Heart left ventricle (tissue), 16 donors: ENCODE results near the gene PTCHD1. TPM values are rescaled to one million over a fixed set of nuclear protein-coding genes. Genes with fewer than 3 reads are reported as not detected.

ENCODE experiments used
- ATAC-seq, 4 donors: fragments of 200-7000 bp; cut with Tn5 transposase; one replicate each; pipeline ENCODE4 v1.9.1; 2020 to 2022; ENCODE audit warnings: moderate library complexity in 4 of 4, mild to moderate bottlenecking in 3 of 4, moderate number of reproducible peaks in 1 of 4
- DNase-seq, 5 donors: peaks; one replicate each; pipeline ENCODE4 v3.0.0-alpha.2; 2020
- H3K27ac ChIP-seq, 12 donors: fragments of 200-600 bp; sonication (generic) in 4 of 12; one replicate each; pipeline versions ENCODE4 v1.5.0 to v1.8.0; 2016 to 2022; ENCODE audit warnings: mild to moderate bottlenecking in 2 of 12
- H3K27me3 ChIP-seq, 9 donors: fragments of 200-600 bp; sonication (generic) in 2 of 9; one replicate each; pipeline versions ENCODE4 v1.5.1 to v1.8.0; 2016 to 2022; ENCODE audit warnings: mild to moderate bottlenecking in 3 of 9
- H3K36me3 ChIP-seq, 9 donors: fragments of 200-600 bp; sonication (generic) in 2 of 9; one replicate each; pipeline versions ENCODE4 v1.5.0 to v1.8.0; 2018 to 2022; ENCODE audit warnings: mild to moderate bottlenecking in 2 of 9
- H3K4me1 ChIP-seq, 12 donors: fragments of 200-600 bp; sonication (generic) in 4 of 12; one replicate each; pipeline versions ENCODE4 v1.5.0 to v1.8.0; 2016 to 2022; ENCODE audit warnings: mild to moderate bottlenecking in 3 of 12
- H3K4me3 ChIP-seq, 12 donors: fragments of 200-600 bp; sonication (generic) in 4 of 12; one replicate each; pipeline versions ENCODE4 v1.5.0 to v1.8.0; 2017 to 2022; ENCODE audit warnings: mild to moderate bottlenecking in 9 of 12, moderate library complexity in 4 of 12
- H3K9me3 ChIP-seq, 12 donors: fragments of 200-600 bp; sonication (generic) in 4 of 12; one replicate each; pipeline versions ENCODE4 v1.5.0 to v1.8.0; 2016 to 2022; ENCODE audit warnings: mild to moderate bottlenecking in 1 of 12
- CTCF ChIP-seq, 12 donors: fragments of 200-600 bp; sonication (generic) in 4 of 12; IDR thresholded peaks; one replicate each; pipeline versions ENCODE4 v1.5.0 to v1.8.0; 2018 to 2022; ENCODE audit warnings: antibody characterized with exemption in 12 of 12, mild to moderate bottlenecking in 5 of 12
- POLR2A ChIP-seq, 2 donors: fragments of 450-650 bp; IDR thresholded peaks; one replicate each; pipeline ENCODE4 v1.6.1; 2017; ENCODE audit warnings: antibody characterized with exemption in 2 of 2, mild to moderate bottlenecking in 2 of 2, moderate library complexity in 2 of 2
- WGBS, 4 donors: extraction: QIAGEN DNeasy Blood & Tissue Kit in 2 of 4; methylation state at CpG; one replicate each; pipeline versions ENCODE4 v1.1.5 to v1.1.7; 2013 to 2018; 5-methylcytosine and 5-hydroxymethylcytosine counted together
- intact Hi-C, 10 donors: fragments of 100-400 bp; cut with DNase I; formaldehyde crosslinking; loops; one replicate each; pipeline versions ENCODE4 v1.11.1 to v1.14.2; 2022
- polyA plus RNA-seq, 2 donors: library from polyadenylated mRNA; stranded (reverse); fragments of 200-250 nt; gene quantifications; one replicate each; pipeline ENCODE4 v1.2.3, GENCODE V29; 2013
- total RNA-seq, 9 donors: library from RNA; depleted of rRNA in 2 of 9; stranded (reverse); fragments of >200 nt in 2 of 9; fragmentation: NEBNext Ultra II Directional in 3 of 9; extraction: Animal tissue kit (Norgen Biotek cat#: 25700) in 3 of 9; gene quantifications; one replicate each; pipeline versions ENCODE4 v1.1.0 to v1.2.4, GENCODE V29; 2016 to 2023
- donor health status: ischemic (EF 13 %, LVEDD 7.1; RV severe dilation, severe dysfunction).
- donor health status: healthy with polysubstance abuse.
- donor health status: DM: no; HTN: yes; CAD: no.
- donor health status: DM: no; HTN: no; CAD: no.
- donor health status: ischemic (EF 25% LVEDD 6.9; RV normal size, moderate dysfunction).
- donor health status: ischemic (EF 25% LVEDD 5.7; RV mildly dilated, moderate dysfunction).
- donor health status: healthy.
- donor health status: DM: yes; HTN: yes; CAD: no.
- donor health status: ischemic (EF 35%, LVEDD 5.7; RV mildly dilated, moderate dysfunction).
- donor health status: nonischemic (EF 11% LVEDD 7.7; RV severe dilation, severe dysfunction).
- donor health status: DM: yes; HTN: yes; CAD: no.
- donor health status: PGD.
- donor health status: ischemic (EF 29% LVEDD 5.4; RV normal size, mild dysfunction).
- donor health status: nonischemic (EF 23%, LVEDD 6.1; RV moderate dilation, normal function).

Gene PTCHD1
- total and polyA plus RNA-seq, 11 donors: under 0.01 to 0.12 (median 0.07) TPM; not detected in 4

GRCh38 chrX:23332101-23332887 is 2.4 kb upstream of the PTCHD1 start:
- DNase-seq (peak in 1 of 5 donors; percentile 51), ATAC-seq (no peak)
- TF ChIP-seq CTCF (IDR thresholded peaks at IDR 0.05) (no peak), POLR2A (IDR thresholded peaks at IDR 0.05) (no peak)
- H3K27me3 ChIP-seq: peaks cover 0 to 72% (median 25%) of the 10 kb centered on the region in 9 donors
- H3K27ac ChIP-seq: peak overlapping the region in 1 of 12 donors; percentile 41
- no peaks in the 10 kb centered on the region for H3K36me3 ChIP-seq
- 1 to 30% (median 11%) methylated on average over 31 to 42 of the region's 42 CpGs for WGBS, 4 donors
- intact Hi-C loops: no loop called here
- H3K4me3 ChIP-seq: peak overlapping the region in 6 of 12 donors; percentile 10 to 45 (median 22)
- peaks cover 0 to 25% (median 0%) of the 10 kb centered on the region in 12 donors for H3K4me1 ChIP-seq
- H3K9me3 ChIP-seq: peaks cover 0 to 3% (median 0%) of the 10 kb centered on the region in 12 donors

GRCh38 chrX:23332888-23333821 is 1.5 kb upstream of the PTCHD1 start:
- ATAC-seq: no peak
- 1 to 44% (median 9%) methylated on average over 38 to 75 of the region's 75 CpGs for WGBS, 4 donors

GRCh38 chrX:23333842-23334520 is 668 bp upstream of the PTCHD1 start:
- H3K4me1 ChIP-seq: peaks cover 0 to 25% (median 0%) of the 10 kb centered on the region in 12 donors
- peak overlapping the region in 1 of 12 donors; percentile 68 for H3K27ac ChIP-seq
- intact Hi-C loops: no loop called here
- TF ChIP-seq CTCF (IDR thresholded peaks at IDR 0.05) (no peak), POLR2A (IDR thresholded peaks at IDR 0.05) (no peak)
- peaks cover 0 to 3% (median 0%) of the 10 kb centered on the region in 12 donors for H3K9me3 ChIP-seq
- H3K36me3 ChIP-seq: no peaks in the 10 kb centered on the region
- peaks cover 0 to 78% (median 25%) of the 10 kb centered on the region in 9 donors for H3K27me3 ChIP-seq
- H3K4me3 ChIP-seq: peak overlapping the region in 9 of 12 donors; percentile 12 to 45 (median 33)
- ATAC-seq: no peak
- WGBS, 4 donors: 1 to 31% (median 15%) methylated on average over 31 to 54 of the region's 54 CpGs
- peak in 1 of 5 donors; percentile 20 for DNase-seq

More at GRCh38 chrX:23332888-23333821, 1.5 kb upstream of the PTCHD1 start:
- H3K27ac ChIP-seq: peak overlapping the region in 1 of 12 donors; percentile 68
- H3K27me3 ChIP-seq: peaks cover 0 to 78% (median 25%) of the 10 kb centered on the region in 9 donors
- peaks cover 0 to 25% (median 0%) of the 10 kb centered on the region in 12 donors for H3K4me1 ChIP-seq
- intact Hi-C loops: no loop called here
- peak overlapping the region in 7 of 12 donors; percentile 18 to 45 (median 34) for H3K4me3 ChIP-seq
- TF ChIP-seq CTCF (IDR thresholded peaks at IDR 0.05) (no peak), POLR2A (IDR thresholded peaks at IDR 0.05) (no peak)
- H3K36me3 ChIP-seq: no peaks in the 10 kb centered on the region
- H3K9me3 ChIP-seq: peaks cover 0 to 3% (median 0%) of the 10 kb centered on the region in 12 donors
- DNase-seq: no peak
